Amniotic stem cell (primary cell): ENCODE data around the gene SEMA5B.
A peak's percentile ranks its signal among the peaks of the same experiment; 100 is the strongest.

Experiments
- DNase-seq: peaks from one replicate; lab custom pipeline; 2025; lab: John Stamatoyannopoulos, UW

Gene SEMA5B

GRCh38 chr3:122973893-122974615 lies 53.5 kb downstream of the SEMA5B start:
- DNase-seq: no peak

DNA sequence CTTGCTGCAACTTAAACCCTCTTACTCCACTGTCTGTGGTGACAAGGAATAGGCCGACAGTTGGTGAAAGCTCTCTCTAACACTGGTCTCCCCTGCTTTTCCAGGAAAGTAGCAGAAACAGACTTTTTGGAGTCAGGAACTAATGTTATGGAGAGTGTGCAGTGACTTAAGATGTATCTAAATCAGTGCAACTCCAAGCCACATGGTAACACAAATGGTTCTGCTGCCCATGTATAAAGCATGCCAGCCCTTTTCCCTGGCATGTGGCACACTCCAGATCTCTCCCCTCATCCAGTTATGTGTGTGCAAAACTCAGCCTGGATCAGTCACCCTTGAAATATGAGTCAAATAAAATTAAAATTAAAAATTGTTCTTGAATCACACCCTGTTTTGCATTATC lies 55.4 kb downstream of the SEMA5B start:
- no peak for DNase-seq

DNA sequence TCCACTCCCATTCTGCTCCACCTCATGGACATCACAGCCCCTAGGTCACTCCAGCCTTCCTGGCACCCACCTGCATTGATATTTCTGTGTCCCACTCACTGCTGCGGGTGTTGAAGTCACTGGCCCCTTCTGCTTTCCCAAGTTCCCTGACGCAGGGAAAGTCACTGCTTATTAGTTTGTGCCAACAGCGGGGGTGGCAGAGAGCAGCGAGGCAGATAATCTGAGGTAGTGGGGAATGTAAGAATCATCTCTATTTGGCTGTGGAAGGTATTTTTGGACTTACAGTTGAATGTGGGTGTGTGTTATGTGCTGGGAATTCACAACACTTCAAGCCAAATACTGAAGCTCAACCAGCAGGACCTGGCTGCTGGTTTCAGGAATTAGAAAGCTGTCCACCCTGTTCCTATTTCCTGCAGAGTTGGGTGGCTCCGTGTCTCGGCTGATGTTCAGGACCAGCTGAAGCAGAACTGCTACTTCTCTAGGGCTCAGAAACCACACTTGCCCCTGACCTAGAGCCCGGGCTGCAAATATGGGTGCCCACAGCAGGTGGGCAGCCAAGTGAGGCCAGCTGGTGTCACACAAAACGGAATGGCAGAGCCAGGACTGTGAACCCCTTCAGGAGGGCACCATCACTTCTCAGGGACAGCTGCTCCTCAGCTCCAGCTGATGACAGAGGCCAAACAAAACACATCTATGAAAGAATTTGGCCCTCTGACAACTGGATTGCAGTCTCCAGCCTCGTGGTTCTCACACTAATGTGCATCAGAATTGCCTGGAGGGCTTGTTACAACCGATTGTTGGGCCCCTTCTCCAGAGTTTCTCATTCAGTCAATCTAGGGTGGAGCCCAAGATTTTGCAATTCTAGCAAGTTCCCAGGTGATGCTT lies 57.7 kb downstream of the SEMA5B start:
- peak; percentile 9 for DNase-seq

GRCh38 chr3:122967765-122968164 lies 59.8 kb downstream of the SEMA5B start:
- DNase-seq: no peak

- no peak for DNase-seq
Observed at GRCh38 chr3:122967356-122967755, 60.2 kb downstream of the SEMA5B start.

- no peak for DNase-seq
Observed at GRCh38 chr3:122966045-122966444, 61.5 kb downstream of the SEMA5B start.

DNA sequence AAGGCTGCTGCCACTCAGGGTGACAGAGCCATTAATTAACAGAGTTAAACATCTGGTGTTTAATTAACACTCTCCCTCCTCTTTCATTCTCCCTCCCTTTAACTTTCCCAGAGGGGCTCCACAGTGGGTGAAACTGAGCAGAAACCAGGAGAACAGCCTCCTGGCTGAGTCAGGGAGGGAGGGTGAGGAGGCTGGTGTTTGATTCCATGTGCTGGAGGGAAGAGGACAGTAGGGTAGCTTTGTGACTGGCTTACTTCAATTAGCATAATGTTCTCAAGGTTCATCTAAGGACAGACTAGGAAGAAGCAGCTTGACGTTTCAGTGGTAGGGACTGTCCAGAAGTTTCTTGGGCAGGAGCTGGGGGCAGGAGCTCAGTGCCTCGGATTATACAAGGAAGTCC lies 62.8 kb downstream of the SEMA5B start:
- no peak for DNase-seq

DNA sequence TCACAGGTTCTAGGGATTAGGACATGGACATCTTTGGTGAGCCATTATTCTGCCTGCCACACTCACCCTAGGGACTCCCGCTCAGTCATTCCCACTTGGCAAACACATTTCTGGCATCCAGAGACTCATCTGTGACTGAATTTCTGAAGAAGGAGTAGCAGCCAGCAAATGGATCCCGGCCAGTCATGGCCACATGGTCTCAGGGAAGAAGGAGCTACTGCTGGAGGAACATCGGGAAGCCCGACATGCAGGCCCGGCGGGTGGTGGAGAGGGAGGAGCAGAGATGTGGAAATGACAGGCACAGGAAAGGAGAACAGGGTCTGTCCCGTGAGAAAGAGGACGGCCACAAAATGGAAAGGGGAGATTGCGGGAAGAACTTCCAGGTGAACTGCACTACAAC lies 65.4 kb downstream of the SEMA5B start:
- DNase-seq: no peak

DNA sequence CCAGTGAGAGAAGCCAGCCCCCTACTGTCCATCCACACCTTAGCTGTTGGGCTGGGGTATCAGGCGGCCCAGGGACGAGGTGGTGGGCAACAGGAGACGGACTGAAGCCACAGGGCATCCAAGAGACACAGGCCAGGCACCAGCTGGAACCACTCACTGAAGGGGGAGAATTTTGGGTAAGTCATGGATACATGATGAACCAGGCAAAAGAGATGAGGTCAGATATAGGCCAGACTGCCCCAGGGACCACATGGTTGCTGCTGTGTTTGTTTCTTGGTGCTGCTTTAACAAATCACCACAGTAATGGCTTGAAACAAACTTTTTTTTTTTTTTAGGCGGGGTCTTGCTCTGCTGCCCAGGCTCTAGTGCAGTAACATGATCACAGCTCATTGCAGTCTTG lies 66.4 kb downstream of the SEMA5B start:
- no peak for DNase-seq

DNA sequence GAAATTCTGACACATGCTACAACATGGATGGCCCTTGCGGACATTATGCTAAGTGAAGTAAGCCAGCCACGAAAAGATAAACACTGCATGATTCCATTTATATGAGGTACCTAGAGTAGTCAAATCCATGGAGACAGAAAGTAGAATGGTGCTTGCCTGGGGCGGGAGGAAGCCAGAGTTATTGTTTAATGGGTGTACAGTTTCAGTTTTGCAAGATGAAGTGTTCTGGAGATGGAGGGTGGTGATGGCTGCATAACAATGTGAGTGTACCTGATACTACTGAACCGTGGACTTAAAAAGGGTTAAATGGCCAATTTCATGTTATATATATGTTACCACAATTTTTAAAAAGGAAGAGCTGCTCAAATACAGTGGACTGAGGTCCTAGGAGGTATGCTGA lies 66.9 kb downstream of the SEMA5B start:
- DNase-seq: no peak

DNA sequence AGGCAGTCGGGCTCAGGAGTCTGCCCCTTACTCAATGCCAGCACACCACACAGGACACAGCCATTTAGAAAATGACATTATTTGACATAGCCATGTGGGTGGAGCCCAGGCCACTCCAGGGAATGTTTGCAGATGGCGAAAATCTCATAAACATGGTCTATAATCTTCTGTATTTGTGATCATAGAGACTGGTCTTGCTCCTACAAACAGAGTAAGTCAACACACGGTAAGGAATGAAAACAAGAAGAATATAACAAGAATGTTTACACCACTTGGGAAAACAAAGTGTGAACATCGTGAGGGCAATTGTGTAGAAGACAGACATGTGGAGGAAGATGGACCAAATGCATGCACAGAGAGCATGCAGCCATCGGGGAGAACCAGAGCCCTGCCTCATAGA lies 68.2 kb downstream of the SEMA5B start:
- no peak for DNase-seq

DNA sequence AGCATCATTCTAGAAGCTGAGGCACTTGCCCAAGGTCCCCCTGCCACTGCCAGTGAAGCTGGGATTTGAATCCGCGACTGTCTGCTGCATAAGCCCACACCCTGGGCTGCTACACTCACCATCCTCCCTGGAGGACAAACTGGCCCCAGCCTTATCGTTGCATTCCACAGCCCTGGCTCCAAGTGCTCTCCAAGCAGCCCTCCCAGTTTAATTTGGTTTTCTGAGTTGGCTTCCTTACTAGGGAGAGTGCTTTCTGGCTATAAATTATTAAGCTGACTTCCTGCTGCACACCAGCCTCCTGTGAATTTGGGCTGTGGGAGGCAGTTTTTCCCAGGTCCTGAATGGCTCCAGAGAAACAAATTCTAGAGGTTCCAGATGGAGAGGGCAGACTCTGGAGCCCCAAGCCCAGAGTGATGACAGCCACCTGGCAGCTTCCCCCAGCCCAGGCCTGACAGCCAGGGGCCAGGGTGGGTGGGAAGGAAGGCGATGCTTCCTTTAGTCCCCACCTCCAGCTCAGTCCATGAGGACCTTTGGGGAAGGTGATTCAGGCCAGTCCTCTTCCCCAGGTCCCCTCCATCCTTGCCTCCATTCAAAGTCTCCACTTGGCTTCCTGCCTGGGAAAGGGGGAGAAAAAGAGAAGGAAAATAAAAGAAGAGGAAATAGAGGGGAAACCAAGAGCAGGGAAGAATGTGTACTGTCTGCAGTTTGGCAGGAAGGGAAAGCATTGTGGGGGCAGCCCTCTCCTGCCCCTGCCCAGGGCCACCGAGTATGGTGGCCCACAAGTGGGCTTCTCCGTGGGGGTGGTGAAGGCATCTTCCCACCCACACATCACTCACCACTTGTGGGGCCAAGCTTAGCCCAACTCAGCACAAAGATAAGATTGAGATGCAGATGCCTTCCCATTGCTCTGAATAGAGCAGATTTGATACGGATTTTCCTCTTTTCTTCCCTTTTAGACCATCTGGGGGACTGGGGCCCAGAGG lies 69.6 kb downstream of the SEMA5B start:
- DNase-seq: no peak

DNA sequence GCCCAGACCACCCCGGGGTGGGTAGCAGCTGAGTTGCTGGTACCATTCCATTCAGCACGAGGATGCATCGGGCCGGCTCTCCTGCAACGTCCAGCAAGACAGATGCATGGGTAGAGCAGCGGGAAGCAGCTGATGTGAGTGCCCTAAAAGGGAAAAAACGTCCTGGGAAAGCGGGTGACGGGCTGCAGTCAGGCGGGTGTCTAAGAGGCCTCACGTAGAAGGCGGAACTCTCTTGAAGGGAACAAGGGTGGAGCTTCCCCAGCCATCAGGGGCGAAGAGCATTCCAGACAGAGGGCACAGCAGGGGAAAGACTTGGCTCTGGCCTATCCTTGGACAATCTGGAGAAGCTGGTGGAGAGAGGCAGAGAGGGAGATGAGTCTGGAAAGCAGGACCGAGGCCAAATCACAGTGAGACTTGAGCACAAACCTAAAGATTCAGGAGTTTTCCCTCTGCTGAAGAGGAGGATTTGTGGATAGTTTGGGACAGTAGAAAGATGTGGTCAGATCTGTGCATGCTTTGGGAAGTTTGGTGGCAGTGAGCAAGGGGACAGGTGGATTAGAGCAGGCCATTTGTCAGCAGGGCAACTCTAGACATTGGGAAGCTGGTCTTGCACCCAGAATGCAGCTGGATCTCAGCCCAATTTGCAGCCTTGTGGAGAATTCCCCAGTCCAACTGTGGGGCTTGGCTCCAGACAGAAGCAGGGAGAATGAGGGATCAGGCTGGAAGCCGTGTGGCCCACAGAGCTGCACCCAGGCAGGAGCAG lies 70.7 kb downstream of the SEMA5B start:
- DNase-seq: no peak

DNA sequence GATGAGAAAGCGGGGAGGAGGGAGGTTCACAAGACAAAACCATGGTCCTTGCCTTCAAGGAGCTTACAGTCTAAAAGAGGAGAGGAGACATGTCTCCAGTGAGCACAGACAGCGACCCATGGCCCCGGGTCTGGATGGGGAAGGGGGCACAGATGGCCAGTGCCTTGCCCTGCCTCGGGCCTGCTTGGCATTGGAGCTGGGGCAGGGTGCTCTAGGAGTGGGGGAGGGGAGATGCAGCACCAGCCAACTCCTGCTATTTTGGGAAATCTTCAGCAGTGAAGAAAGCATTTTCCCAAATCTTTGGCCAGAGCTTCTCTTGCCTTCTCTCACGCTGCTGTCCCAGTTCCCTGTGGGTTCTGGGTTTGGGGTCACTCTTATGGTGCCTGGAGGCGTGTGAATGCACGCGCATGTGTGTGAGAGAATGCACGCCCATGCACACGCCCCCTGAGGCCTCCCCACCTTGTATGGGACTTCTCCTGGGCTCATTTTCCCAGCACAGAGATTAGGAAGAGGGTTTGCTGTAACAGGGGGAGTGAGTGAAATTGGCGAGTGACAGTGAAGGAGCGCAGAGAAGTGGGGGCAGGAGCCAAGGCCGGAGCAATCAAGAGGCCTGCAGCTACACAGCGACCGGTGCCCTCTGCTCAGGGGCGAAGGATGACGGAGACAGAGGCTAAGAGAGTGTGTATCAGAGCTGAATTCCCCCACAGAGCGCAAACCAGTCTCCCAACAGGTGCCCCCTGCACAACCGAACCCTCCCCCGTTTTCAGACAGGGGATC lies 71.5 kb downstream of the SEMA5B start:
- DNase-seq: no peak

DNA sequence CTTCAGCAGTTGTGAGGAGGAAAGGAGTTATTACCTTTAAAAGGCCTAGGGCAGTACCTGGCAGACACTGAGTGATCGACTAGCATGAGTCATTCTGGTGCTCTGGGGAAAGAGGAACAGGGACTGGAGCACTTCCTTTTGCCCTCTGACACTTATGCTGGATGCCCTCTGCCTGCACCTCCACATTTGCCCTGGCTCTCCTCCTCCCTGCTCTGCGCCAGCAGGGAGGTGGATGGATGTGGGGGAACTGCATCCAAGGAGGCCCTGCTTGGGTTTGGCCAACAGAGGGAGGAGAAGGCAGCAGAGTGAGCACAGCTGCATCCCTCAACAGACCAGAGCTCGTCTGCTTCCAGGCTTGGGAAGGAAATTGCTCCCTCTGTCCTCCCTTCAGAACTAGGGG lies 75.0 kb downstream of the SEMA5B start:
- no peak for DNase-seq

DNA sequence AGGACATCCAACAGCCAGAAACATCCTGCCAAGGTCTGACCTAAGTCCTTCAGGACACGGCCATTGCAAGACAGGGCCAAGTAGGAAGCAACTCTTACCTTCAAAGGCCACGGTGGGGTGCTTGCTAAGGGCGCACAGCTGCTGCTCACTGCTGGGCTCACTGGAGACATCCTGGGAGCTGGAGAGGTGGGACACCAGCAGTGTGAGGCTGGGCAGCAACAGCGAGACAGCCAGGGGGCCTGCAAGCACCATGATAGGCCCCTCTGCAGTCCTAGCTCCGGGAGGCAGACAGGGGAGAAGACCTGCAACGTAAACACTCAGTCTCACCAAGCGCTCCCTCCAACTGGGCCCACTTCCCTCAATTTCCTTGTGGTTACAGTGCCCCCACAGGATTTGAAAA lies 79.2 kb downstream of the SEMA5B start:
- no peak for DNase-seq

DNA sequence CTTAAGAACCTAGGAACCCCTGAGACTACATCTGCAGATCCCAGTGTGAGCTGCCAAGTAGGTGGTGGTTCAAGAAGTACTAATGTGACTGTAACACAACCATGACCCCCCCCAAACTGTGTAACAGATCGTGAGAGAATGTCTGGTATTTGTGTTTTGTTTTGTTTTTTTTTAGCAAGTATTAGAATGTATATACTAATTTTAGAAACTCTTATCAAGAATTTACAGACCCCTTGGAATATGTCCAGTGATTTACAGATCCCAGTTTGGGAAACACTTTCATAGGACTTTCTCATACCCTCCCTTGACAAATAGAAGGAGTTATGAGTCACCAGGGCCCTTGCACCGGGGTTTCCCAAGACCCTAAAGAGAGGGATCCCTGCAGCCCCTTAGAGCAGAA lies 79.8 kb downstream of the SEMA5B start:
- DNase-seq: no peak

DNA sequence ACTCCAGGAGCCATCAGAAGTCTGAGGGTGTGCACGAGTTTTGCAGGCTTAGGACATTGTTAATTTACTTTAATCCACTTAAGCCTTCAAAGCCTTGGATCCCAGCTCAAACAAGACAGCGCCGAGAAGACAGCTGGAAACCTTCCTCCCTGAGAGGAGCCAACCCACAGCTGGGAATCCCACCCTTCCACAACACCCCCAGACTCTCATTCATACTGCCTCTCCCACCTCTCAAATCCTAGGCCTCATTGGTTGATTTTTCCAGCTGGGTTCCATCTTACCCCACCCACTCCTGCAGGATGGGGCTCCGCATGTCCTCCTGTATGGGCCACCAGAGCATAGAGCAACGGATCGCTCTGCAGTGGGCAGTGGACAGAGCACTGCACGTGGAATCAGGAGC lies 80.4 kb downstream of the SEMA5B start:
- DNase-seq: no peak

- DNase-seq: no peak
Observed at GRCh38 chr3:122946185-122946584, 81.4 kb downstream of the SEMA5B start.

DNA sequence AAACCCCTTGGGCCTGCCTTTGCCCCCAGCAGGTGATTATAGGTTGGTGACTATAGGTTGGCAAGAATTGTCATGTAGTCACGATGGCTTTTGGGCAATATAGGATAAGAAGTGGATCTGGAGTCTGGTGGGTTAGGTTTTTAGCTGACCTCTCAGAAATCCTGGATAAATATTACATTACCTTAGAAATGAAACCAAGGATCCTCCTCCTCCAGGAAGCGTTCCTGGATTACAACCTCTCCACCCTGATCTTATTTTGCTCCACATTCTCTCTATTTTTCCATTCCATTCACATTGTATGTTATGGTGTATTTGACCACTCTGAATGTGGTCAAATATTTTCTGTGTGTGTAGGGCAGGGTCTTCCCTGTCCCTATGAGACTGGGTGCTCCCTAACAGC lies 82.3 kb downstream of the SEMA5B start:
- no peak for DNase-seq

DNA sequence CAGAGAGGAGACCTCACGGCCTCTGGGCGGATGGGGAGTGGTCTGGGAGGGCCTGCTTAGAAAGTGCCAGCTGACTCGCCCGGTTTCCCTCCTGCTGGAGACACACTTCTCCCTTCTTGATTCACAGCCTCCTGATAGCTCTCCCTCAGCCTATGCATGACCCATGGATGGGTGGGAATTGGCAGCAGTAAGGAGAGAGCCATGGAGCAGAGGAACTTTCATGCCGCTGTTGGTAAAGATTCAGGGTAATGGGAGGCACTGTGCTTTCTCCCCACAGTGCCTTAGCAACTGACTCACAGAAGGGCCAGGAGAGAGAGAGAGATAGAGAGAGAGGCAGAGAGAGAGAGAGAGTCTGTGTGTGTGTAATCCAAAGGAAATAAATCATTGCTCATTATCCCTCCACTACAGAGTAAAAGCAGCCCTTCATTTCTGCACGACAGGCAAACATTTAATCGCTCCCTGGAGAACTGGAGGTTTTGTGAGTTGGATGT lies 82.8 kb downstream of the SEMA5B start:
- DNase-seq: no peak
